Panc1 (cell line): ENCODE measurements around the gene RIMS1.

Experiments
- POLR2AphosphoS5 ChIP-seq: IDR thresholded peaks from 2 replicates; pipeline ENCODE4 v1.6.1; 2012; ENCODE audit warnings: mild to moderate bottlenecking, low read depth, low read length, moderate library complexity
- SIN3A ChIP-seq: IDR thresholded peaks from 2 replicates; pipeline ENCODE4 v1.6.1; 2012; ENCODE audit warnings: low read depth, mild to moderate bottlenecking, low read length, moderate library complexity, borderline replicate concordance; ENCODE audit not compliant: insufficient read depth
- TCF7L2 ChIP-seq: IDR thresholded peaks from 2 replicates; pipeline ENCODE4 v1.6.1; 2011; ENCODE audit warnings: mild to moderate bottlenecking, low read depth, low read length, inconsistent platforms
- TF ChIP-seq, protein P1 (sequence below): fragments of 450-650 bp; IDR thresholded peaks from 2 replicates; pipeline ENCODE4 v1.5.1; 2017; ENCODE audit warnings: mild to moderate bottlenecking

DNA sequence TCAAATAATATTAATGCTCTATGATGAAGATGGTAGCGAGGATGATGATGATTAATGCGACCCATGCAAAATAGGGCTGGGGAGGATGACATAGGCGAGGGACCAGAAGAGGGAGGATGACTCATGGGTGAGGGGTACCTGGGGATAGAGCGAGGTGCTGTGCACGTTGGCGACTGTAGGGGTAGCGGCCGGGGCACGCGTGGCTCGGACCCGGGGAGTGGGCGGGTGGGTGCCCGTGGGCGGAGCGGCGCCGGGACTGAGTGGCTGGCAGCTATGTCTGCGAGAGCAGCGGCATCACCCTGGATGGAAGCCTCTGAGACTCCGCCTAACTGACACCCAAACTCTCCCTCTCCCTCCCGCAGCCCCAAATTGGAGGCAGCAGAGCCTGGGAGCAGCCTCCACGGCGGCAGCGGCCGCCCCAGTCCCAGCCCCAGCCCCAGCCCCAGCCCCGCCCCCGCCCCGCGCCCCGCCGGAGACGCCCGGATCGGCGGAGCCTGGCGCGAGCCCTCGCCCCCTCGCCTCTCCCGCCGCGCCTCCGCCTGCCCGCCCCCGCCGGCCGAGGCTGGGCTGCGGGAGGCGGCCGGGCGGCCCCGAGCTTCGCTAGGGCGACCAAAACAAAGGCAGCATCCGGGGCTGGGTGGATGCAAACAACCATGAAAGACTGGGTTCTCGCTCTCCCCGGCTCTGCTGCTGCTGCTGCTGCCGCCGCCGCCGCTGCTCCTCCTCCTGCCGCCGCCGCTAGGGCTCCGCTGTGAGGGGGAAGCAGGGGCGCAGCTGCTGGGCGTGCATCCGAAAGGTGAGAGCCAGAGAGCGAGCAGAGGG is at the start of gene RIMS1:
- TF ChIP-seq, protein P1, sequence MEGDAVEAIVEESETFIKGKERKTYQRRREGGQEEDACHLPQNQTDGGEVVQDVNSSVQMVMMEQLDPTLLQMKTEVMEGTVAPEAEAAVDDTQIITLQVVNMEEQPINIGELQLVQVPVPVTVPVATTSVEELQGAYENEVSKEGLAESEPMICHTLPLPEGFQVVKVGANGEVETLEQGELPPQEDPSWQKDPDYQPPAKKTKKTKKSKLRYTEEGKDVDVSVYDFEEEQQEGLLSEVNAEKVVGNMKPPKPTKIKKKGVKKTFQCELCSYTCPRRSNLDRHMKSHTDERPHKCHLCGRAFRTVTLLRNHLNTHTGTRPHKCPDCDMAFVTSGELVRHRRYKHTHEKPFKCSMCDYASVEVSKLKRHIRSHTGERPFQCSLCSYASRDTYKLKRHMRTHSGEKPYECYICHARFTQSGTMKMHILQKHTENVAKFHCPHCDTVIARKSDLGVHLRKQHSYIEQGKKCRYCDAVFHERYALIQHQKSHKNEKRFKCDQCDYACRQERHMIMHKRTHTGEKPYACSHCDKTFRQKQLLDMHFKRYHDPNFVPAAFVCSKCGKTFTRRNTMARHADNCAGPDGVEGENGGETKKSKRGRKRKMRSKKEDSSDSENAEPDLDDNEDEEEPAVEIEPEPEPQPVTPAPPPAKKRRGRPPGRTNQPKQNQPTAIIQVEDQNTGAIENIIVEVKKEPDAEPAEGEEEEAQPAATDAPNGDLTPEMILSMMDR = no peak
- TF ChIP-seq POLR2AphosphoS5 (no peak), TCF7L2 (no peak), SIN3A (no peak)
